Measurements from ENCODE around the gene TTC33.
"Not testable (repeated sequence)": the region's sequence is repeated elsewhere in the genome, so short reads cannot be mapped to it uniquely, and the experiment has no call there.

Gene TTC33

GRCh38 chr5:40653221-40654022 lies 102.3 kb downstream of the TTC33 start:
- no peak overlapping the region for H3K27ac ChIP-seq
- no peak for TF ChIP-seq CTCF (conservative IDR thresholded peaks at IDR 0.05)
- TF ChIP-seq ZFX (IDR thresholded peaks at IDR 0.05), result no peak

DNA sequence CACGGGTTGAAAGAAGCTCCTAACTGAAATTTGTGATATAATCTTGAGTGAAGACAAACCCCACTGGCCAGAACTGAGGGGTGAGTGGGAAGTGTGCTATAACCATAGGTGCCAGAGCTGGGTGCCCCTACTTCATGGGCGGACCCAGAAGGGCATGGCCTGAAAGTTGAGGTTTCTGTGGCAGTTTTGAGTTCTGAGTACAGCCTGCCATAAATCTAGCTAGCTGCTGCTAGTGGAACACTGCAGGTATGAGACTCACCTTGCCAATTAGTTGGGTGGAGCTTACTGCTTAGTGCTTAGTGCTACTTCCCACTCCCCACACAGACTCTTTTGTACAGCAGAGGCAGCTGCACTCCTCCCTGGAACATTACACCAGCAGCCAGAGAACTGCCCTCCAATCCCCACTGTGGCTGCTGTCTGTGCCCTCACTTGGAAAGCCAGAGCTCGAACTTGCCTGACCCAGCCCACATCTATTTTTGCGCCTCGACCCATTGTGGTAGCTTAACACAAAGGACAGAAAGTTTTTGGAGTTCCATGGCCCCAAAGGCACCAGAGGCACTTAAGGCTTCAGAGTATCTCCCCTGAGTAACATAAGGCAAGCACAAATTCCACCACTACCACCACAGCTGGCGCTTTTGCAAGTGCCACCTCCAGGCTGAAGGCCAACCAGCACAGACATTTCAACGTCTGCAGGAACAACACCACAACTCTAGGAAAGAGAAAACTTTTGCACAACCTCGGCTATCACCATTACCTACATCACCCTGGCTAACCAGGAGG lies 103.1 kb downstream of the TTC33 start:
- H3K27ac ChIP-seq, result no peak overlapping the region
- TF ChIP-seq ZFX (IDR thresholded peaks at IDR 0.05) (no peak), CTCF (conservative IDR thresholded peaks at IDR 0.05) (no peak)

DNA sequence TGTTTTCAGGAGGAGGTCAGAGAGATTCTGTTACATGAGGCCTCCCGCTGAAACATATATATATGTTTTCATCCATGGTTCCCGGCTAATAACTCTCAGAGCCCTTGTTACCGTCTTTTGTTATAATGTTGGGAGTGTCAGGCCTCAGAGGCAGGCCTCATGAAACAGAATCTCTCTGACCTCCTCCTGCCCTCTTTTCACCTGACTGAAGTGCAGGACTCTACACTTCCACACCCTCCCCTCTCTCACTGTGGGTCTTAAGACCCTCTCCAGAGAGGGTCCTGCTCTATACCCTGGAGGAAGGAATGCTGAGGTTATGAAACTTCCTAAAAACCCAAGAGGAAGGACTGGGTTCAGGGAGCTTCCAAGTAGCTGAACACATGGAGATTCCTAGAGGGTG lies 104.6 kb downstream of the TTC33 start:
- TF ChIP-seq ZFX (IDR thresholded peaks at IDR 0.05) (no peak), CTCF (conservative IDR thresholded peaks at IDR 0.05) (no peak)
- H3K27ac ChIP-seq, result no peak overlapping the region

DNA sequence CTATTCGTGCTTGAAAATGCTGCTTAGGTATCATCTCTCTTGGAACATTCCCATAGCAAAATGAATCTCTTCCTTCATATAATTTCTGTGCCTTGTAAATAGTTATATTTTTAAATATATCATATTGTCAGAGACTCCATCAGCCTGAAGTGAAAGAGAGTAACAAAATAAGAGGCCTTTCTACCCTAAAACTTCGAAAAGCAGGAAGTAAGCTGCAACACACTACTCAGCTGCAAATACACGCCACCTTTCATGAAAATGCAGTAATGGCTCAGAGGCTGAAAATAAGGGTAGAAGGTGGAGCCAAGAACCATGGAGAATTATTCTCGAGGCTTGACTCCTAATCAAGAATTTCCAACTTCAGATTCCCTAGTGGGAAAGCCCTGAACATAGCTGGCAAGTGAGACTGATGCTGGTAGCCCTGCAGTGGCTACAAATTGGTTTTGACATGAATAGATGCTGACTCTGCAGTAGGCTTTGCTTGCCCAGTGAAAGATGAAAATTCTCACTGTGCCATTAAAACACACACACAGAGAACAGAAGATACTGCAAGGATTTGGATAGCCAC lies 106.2 kb downstream of the TTC33 start:
- no peak for TF ChIP-seq ZFX (IDR thresholded peaks at IDR 0.05)
- TF ChIP-seq CTCF (conservative IDR thresholded peaks at IDR 0.05), result no peak

DNA sequence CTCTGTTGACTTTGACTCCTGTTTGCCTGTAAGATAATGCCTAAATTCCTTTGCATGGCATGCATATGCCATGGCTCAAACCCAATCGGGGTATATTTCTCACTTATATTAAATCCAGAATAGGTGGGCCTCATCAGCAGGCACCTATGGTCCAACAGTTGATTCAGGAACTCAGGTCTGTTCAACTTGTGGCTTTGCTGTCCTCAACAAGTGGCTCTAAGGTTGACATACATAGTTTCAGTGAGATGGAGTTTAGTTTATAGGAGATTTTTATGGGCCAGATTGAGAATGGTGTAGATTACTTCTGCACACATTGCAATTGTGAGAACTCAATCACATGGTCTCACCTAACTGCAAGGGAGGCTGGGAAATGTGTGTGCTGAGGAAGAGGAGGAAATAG lies 107.6 kb downstream of the TTC33 start:
- no peak overlapping the region for H3K27ac ChIP-seq
- no peak for TF ChIP-seq ZFX (IDR thresholded peaks at IDR 0.05)
- TF ChIP-seq CTCF (conservative IDR thresholded peaks at IDR 0.05), result no peak

More for the DNA sequence above, 106.2 kb downstream of the TTC33 start:
- no peak overlapping the region for H3K27ac ChIP-seq

- TF ChIP-seq ZFX (IDR thresholded peaks at IDR 0.05) (no peak), CTCF (conservative IDR thresholded peaks at IDR 0.05) (no peak)
- no peak overlapping the region for H3K27ac ChIP-seq
Observed at GRCh38 chr5:40646266-40646665, 109.5 kb downstream of the TTC33 start.

DNA sequence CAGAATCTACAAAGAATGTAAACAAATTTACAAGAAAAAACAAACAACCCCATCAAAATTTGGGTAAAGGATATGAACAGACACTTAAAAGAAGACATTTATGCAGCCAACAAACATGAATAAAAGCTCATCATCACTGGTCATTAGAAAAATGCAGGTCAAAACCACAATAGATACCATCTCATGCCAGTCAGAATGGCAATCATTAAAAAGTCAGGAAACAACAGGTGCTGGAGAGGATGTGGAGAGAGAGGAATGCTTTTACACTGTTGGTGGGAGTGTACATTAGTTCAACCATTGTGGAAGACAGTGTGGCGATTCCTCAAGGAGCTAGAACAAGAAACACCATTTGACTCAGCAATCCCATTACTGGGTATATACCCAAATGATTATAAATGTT lies 116.2 kb downstream of the TTC33 start:
- not testable (repeated sequence) for H3K27ac ChIP-seq

Measured in C4-2B (cell line).